NCI-H2081 (cell line): ENCODE results near the gene RAB35.

ENCODE experiments used
- DNase-seq, 2 experiments: peaks; one replicate each; lab custom pipeline; 2025; lab: John Stamatoyannopoulos, UW

The RAB35 gene

GRCh38 chr12:120116441-120116791, at the start of gene RAB35:
TSS of gene RAB35 (minus strand) at chr12:120116753. CDS start at chr12:120116650, 103 bp downstream.
- DNase-seq: no peak

GRCh38 chr12:120164293-120164692, 47.7 kb upstream of the RAB35 start:
- no peak for DNase-seq

GRCh38 chr12:120162763-120163162, 46.2 kb upstream of the RAB35 start:
- DNase-seq: no peak

- no peak for DNase-seq
Observed at GRCh38 chr12:120161852-120162251, 45.3 kb upstream of the RAB35 start.

- no peak for DNase-seq
Observed at GRCh38 chr12:120159509-120160237, 43.1 kb upstream of the RAB35 start.

- no peak for DNase-seq
Observed at GRCh38 chr12:120158351-120158750, 41.8 kb upstream of the RAB35 start.

GRCh38 chr12:120157678-120158077, 41.1 kb upstream of the RAB35 start:
- DNase-seq: no peak

GRCh38 chr12:120156315-120157259, 40.0 kb upstream of the RAB35 start:
- no peak for DNase-seq

- DNase-seq: no peak
Observed at GRCh38 chr12:120155072-120155471, 38.5 kb upstream of the RAB35 start.

GRCh38 chr12:120150919-120151525, 34.5 kb upstream of the RAB35 start:
- no peak for DNase-seq

GRCh38 chr12:120148011-120148410, 31.5 kb upstream of the RAB35 start:
- DNase-seq: no peak

GRCh38 chr12:120145164-120145563, 28.6 kb upstream of the RAB35 start:
- DNase-seq: no peak

GRCh38 chr12:120144215-120144614, 27.7 kb upstream of the RAB35 start:
- no peak for DNase-seq

- DNase-seq: no peak
Observed at GRCh38 chr12:120142231-120142877, 25.8 kb upstream of the RAB35 start.

- no peak for DNase-seq
Observed at GRCh38 chr12:120141336-120141735, 24.8 kb upstream of the RAB35 start.

GRCh38 chr12:120140603-120141002, 24.1 kb upstream of the RAB35 start:
- no peak for DNase-seq

- no peak for DNase-seq
Observed at GRCh38 chr12:120139958-120140357, 23.4 kb upstream of the RAB35 start.

GRCh38 chr12:120138366-120138765, 21.8 kb upstream of the RAB35 start:
- DNase-seq: no peak

- DNase-seq: no peak
Observed at GRCh38 chr12:120137833-120138232, 21.3 kb upstream of the RAB35 start.

GRCh38 chr12:120136093-120136770, 19.7 kb upstream of the RAB35 start:
- no peak for DNase-seq

- DNase-seq: no peak
Observed at GRCh38 chr12:120134307-120134980, 17.9 kb upstream of the RAB35 start.
